Progenitor cell of endocrine pancreas (in vitro differentiated cells): ENCODE data around the gene ALDH9A1. TPM values are rescaled to one million over a fixed set of nuclear protein-coding genes. Genes with fewer than 3 reads are reported as not detected.
"Not testable (repeated sequence)": the region's sequence is repeated elsewhere in the genome, so short reads cannot be mapped to it uniquely, and the experiment has no call there.

Experiments
- DNase-seq: peaks from one replicate; pipeline ENCODE4 v3.0.0; 2021; ENCODE audit warnings: low spot score; ENCODE audit not compliant: unreplicated experiment
- H3K27ac Mint-ChIP-seq: 2 replicates; pipeline ENCODE4 v1.8.0; 2021; ENCODE audit warnings: mild to moderate bottlenecking, moderate library complexity, mixed read lengths
- H3K27me3 Mint-ChIP-seq: 2 replicates; pipeline ENCODE4 v1.8.0; 2021; ENCODE audit warnings: mixed read lengths
- H3K36me3 Mint-ChIP-seq: 2 replicates; pipeline ENCODE4 v1.8.0; 2022; ENCODE audit warnings: mixed read lengths; ENCODE audit not compliant: insufficient read depth
- H3K4me1 Mint-ChIP-seq: 2 replicates; pipeline ENCODE4 v1.8.0; 2021; ENCODE audit warnings: low read depth, mixed read lengths
- H3K4me3 Mint-ChIP-seq: 2 replicates; pipeline ENCODE4 v1.8.0; 2021; ENCODE audit warnings: low read depth, mild to moderate bottlenecking, moderate library complexity, mixed read lengths
- H3K9me3 Mint-ChIP-seq: 2 replicates; pipeline ENCODE4 v1.8.0; 2021; ENCODE audit warnings: low read depth, mixed read lengths
- CTCF ChIP-seq: fragments of 200-600 bp; sonication (generic); IDR thresholded peaks from one replicate; pipeline ENCODE4 v1.5.0; 2021; ENCODE audit warnings: antibody characterized with exemption, mild to moderate bottlenecking; ENCODE audit not compliant: unreplicated experiment
- total RNA-seq: library from RNA; stranded (reverse); gene quantifications from 2 replicates; pipeline ENCODE4 v1.2.1, GENCODE V29; 2021

The ALDH9A1 gene
- total RNA-seq, 1 donor from 2014 or later: 37.3 TPM

- Mint-ChIP-seq H3K4me3 (no peak overlapping the region), H3K4me1 (no peaks in the 10 kb centered on the region), H3K36me3 (no peaks in the 10 kb centered on the region), H3K9me3 (no peaks in the 10 kb centered on the region), H3K27ac (no peak overlapping the region), H3K27me3 (no peaks in the 10 kb centered on the region)
- DNase-seq: no peak
- no peak for TF ChIP-seq CTCF
These were observed 54.2 kb downstream of the ALDH9A1 start for GRCh38 chr1:165644064-165644735.

GRCh38 chr1:165641231-165641987, 57.0 kb downstream of the ALDH9A1 start:
- Mint-ChIP-seq H3K4me3 (no peak overlapping the region), H3K4me1 (peaks cover 10% of the 10 kb centered on the region), H3K36me3 (peaks cover 2% of the 10 kb centered on the region), H3K27ac (no peak overlapping the region), H3K27me3 (no peaks in the 10 kb centered on the region), H3K9me3 (no peaks in the 10 kb centered on the region)
- no peak for DNase-seq
- no peak for TF ChIP-seq CTCF

- H3K36me3 Mint-ChIP-seq: peaks cover 2% of the 10 kb centered on the region
- H3K27ac Mint-ChIP-seq: no peak overlapping the region
- H3K4me1 Mint-ChIP-seq: peaks cover 10% of the 10 kb centered on the region
- no peak overlapping the region for H3K4me3 Mint-ChIP-seq
- no peak for TF ChIP-seq CTCF
- no peak for DNase-seq
- no peaks in the 10 kb centered on the region for H3K9me3 Mint-ChIP-seq
- no peaks in the 10 kb centered on the region for H3K27me3 Mint-ChIP-seq
These were observed 58.3 kb downstream of the ALDH9A1 start for GRCh38 chr1:165639821-165640623.

GRCh38 chr1:165638211-165638610, 60.2 kb downstream of the ALDH9A1 start:
- H3K36me3 Mint-ChIP-seq, H3K27me3 Mint-ChIP-seq, H3K4me3 Mint-ChIP-seq, DNase-seq, H3K27ac Mint-ChIP-seq, H3K9me3 Mint-ChIP-seq: not testable (repeated sequence)
- peaks cover 18% of the 10 kb centered on the region for H3K4me1 Mint-ChIP-seq

GRCh38 chr1:165637427-165637826, 60.9 kb downstream of the ALDH9A1 start:
- H3K4me1 Mint-ChIP-seq: peaks cover 21% of the 10 kb centered on the region
- H3K36me3 Mint-ChIP-seq: peaks cover 2% of the 10 kb centered on the region
- TF ChIP-seq CTCF: no peak
- H3K4me3 Mint-ChIP-seq: no peak overlapping the region
- DNase-seq: no peak
- H3K27me3 Mint-ChIP-seq: no peaks in the 10 kb centered on the region
- no peak overlapping the region for H3K27ac Mint-ChIP-seq
- no peaks in the 10 kb centered on the region for H3K9me3 Mint-ChIP-seq
